ENCODE data around the gene CD59. TPM values are rescaled to one million over a fixed set of nuclear protein-coding genes. Genes with fewer than 3 reads are reported as not detected.

CD59 gene
- total and polyA plus RNA-seq, 2 experiments from 2014 or later, result 298 to 346 TPM

DNA sequence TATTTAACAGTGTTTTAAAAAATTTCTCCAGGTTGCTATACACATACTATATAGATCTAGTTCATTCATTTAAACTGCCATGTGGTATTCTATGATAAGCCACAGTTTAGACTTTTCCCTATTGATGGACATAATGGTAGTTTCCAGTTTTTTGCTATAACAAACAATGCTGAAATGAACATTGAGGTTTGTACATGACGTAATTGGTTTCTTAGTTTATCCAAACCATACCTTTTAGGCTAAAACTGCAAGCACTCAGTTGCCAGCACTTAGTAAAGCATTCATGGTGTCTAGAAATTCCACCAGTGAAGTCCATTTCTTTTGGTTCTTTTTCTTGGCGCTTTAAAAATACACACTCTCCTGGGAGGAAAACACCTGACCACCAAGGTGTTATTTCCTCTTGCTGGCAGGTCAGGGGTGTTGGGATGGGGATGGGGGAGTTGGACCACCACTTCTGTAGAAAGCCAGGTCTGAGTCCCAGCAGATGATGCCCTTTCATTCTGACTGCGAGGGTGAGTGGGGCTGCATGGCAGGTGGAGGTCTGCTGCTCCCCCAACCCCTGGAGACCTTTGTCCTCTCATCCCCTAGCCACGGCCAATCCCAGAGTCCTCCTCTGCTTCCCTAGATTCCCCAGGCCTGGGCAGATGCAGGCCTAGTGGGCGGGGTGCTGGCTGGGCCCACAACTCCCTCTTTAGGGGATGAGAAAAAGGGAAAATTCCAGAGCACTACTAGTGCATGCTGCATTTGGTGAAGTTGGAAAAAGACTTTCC is 76.7 kb downstream of the CD59 start:
- H3K9me3 ChIP-seq (ENCODE audit: low read depth), result no peaks in the 10 kb centered on the region
- 93% methylated on average over 5 of the region's 5 CpGs for WGBS (ENCODE audit: low lambda C conversion rate, missing lambda C conversion rate)
- no peaks in the 10 kb centered on the region for H3K9me2 ChIP-seq (replicated peaks; ENCODE audit: insufficient read depth)
- DNase-seq (ENCODE audit: low spot score), result no peak
- H3K4me3 ChIP-seq, result no peak overlapping the region
- H3K79me2 ChIP-seq, result no peaks in the 10 kb centered on the region
- TF ChIP-seq EZH2 (IDR thresholded peaks at IDR 0.05; ENCODE audit: borderline replicate concordance), result no peak
- no peak for TF ChIP-seq EZH2phosphoT487 (IDR thresholded peaks at IDR 0.05; ENCODE audit: low read depth, severe bottlenecking, unreplicated experiment)
- TF ChIP-seq, protein P1, sequence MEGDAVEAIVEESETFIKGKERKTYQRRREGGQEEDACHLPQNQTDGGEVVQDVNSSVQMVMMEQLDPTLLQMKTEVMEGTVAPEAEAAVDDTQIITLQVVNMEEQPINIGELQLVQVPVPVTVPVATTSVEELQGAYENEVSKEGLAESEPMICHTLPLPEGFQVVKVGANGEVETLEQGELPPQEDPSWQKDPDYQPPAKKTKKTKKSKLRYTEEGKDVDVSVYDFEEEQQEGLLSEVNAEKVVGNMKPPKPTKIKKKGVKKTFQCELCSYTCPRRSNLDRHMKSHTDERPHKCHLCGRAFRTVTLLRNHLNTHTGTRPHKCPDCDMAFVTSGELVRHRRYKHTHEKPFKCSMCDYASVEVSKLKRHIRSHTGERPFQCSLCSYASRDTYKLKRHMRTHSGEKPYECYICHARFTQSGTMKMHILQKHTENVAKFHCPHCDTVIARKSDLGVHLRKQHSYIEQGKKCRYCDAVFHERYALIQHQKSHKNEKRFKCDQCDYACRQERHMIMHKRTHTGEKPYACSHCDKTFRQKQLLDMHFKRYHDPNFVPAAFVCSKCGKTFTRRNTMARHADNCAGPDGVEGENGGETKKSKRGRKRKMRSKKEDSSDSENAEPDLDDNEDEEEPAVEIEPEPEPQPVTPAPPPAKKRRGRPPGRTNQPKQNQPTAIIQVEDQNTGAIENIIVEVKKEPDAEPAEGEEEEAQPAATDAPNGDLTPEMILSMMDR (IDR thresholded peaks at IDR 0.05; ENCODE audit: poor library complexity), result no peak
- no peak overlapping the region for H2AFZ ChIP-seq
- no peak overlapping the region for H3K27ac ChIP-seq
- H3K36me3 ChIP-seq (replicated peaks; ENCODE audit: insufficient read depth, low read depth), result no peaks in the 10 kb centered on the region
- no peaks in the 10 kb centered on the region for H4K20me1 ChIP-seq (ENCODE audit: insufficient read depth, poor library complexity, severe bottlenecking)
- H3K4me2 ChIP-seq, result no peak overlapping the region
- H3K27me3 ChIP-seq, result no peaks in the 10 kb centered on the region
- H3K4me1 ChIP-seq (ENCODE audit: insufficient read depth), result no peaks in the 10 kb centered on the region

DNA sequence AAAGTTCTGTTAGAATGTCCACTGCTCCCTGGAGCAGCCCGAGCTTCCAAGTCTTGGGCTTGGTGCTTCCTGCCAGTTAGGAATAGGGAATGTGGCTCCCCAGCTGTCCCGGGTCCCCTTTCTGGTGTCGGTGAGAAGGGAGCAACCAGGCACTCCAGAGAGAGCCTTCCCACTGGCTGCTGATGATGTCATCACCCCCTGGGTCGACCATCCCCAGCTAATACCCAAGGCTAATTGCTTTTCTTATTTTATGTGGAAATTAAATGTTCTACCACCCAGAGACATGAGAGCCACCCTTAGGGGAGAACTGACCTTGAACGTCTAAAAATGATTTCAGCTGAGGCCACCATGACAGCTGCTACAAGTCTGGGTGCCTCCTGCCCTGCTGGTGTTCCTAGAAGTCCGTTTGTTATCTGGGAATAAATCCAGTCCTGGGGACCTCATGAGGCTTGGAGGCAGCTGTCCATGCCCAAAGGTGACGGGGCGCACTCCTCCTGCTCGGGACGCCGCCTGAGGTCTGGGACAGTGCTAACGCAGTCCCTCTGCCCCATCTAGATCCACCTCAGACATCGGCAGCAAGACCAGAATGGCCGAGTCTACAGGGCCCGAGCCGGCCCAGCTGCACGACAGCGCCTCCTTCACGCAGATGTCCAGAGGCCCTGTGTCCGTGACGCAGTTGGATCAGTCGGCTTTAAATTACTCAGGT is 77.9 kb downstream of the CD59 start:
- H3K27ac ChIP-seq, result no peak overlapping the region
- no peaks in the 10 kb centered on the region for H3K9me2 ChIP-seq (replicated peaks; ENCODE audit: insufficient read depth)
- no peaks in the 10 kb centered on the region for H3K27me3 ChIP-seq
- H3K79me2 ChIP-seq, result no peaks in the 10 kb centered on the region
- H3K4me2 ChIP-seq, result no peak overlapping the region
- WGBS (ENCODE audit: low lambda C conversion rate, missing lambda C conversion rate), result 91% methylated on average over 22 of the region's 22 CpGs
- no peaks in the 10 kb centered on the region for H3K36me3 ChIP-seq (replicated peaks; ENCODE audit: insufficient read depth, low read depth)
- no peaks in the 10 kb centered on the region for H3K4me1 ChIP-seq (ENCODE audit: insufficient read depth)
- H3K4me3 ChIP-seq, result no peak overlapping the region
- no peak for DNase-seq (ENCODE audit: low spot score)
- TF ChIP-seq EZH2phosphoT487 (IDR thresholded peaks at IDR 0.05; ENCODE audit: low read depth, severe bottlenecking, unreplicated experiment), result no peak
- TF ChIP-seq, protein P1 (IDR thresholded peaks at IDR 0.05; ENCODE audit: poor library complexity), result no peak
- TF ChIP-seq EZH2 (IDR thresholded peaks at IDR 0.05; ENCODE audit: borderline replicate concordance), result no peak
- H2AFZ ChIP-seq, result no peak overlapping the region
- no peaks in the 10 kb centered on the region for H4K20me1 ChIP-seq (ENCODE audit: insufficient read depth, poor library complexity, severe bottlenecking)
- no peaks in the 10 kb centered on the region for H3K9me3 ChIP-seq (ENCODE audit: low read depth)

DNA sequence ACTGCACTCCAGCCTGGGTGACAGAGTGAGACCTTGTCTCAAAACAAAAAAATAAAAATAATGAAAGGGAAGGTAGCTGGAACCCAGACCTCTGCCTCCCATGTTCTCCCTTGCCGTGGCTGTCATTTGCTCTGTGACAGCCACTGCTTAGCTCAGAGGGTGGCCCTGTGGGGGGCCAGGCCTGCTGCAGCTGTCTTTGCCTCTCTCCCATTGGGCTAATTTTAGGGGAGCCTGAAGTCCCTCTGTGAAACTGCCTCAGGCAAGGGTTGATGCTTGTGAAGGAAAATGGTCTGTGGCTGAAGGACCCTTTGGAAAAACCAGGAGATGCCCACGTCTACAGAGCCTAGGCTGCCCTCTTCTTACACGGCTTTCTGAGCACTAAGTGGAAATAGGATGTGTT is 78.5 kb downstream of the CD59 start:
- no peak for DNase-seq (ENCODE audit: low spot score)
- Histone ChIP-seq H3K9me3 (ENCODE audit: low read depth) (no peaks in the 10 kb centered on the region), H3K9me2 (replicated peaks; ENCODE audit: insufficient read depth) (no peaks in the 10 kb centered on the region), H3K27ac (no peak overlapping the region), H3K36me3 (replicated peaks; ENCODE audit: insufficient read depth, low read depth) (no peaks in the 10 kb centered on the region), H3K4me1 (ENCODE audit: insufficient read depth) (no peaks in the 10 kb centered on the region), H3K4me3 (no peak overlapping the region), H2AFZ (no peak overlapping the region), H3K79me2 (no peaks in the 10 kb centered on the region), H3K27me3 (no peaks in the 10 kb centered on the region), H3K4me2 (no peak overlapping the region), H4K20me1 (ENCODE audit: insufficient read depth, poor library complexity, severe bottlenecking) (no peaks in the 10 kb centered on the region)
- 91% methylated on average over 3 of the region's 3 CpGs for WGBS (ENCODE audit: low lambda C conversion rate, missing lambda C conversion rate)
- TF ChIP-seq EZH2 (IDR thresholded peaks at IDR 0.05; ENCODE audit: borderline replicate concordance) (no peak), EZH2phosphoT487 (IDR thresholded peaks at IDR 0.05; ENCODE audit: low read depth, severe bottlenecking, unreplicated experiment) (no peak)
- TF ChIP-seq, protein P1 (IDR thresholded peaks at IDR 0.05; ENCODE audit: poor library complexity), result no peak
